ENCODE measurements around the gene HIC1. TPM values are rescaled to one million over a fixed set of nuclear protein-coding genes. Genes with fewer than 3 reads are reported as not detected.

The HIC1 gene
- total and polyA plus RNA-seq, 8 donors: 17.4 to 37.5 (median 24.6) TPM

GRCh38 chr17:2040942-2041560, 13.9 kb upstream of the HIC1 start:
- Histone ChIP-seq H3K27me3 (no peaks in the 10 kb centered on the region), H3K36me3 (peaks cover 0 to 49% of the 10 kb centered on the region in 2 donors), H3K27ac (peak overlapping the region; percentile 86 to 92), H3K9me3 (no peaks in the 10 kb centered on the region), H3K4me3 (peak overlapping the region; percentile 69 to 80), H3K4me1 (peaks cover 0 to 33% of the 10 kb centered on the region in 2 donors)
- DNase-seq (no peak), ATAC-seq (no peak)
- TF ChIP-seq CTCF (IDR thresholded peaks at IDR 0.05): no peak
- intact Hi-C loops (cut with DNase I): no loop called here

DNA sequence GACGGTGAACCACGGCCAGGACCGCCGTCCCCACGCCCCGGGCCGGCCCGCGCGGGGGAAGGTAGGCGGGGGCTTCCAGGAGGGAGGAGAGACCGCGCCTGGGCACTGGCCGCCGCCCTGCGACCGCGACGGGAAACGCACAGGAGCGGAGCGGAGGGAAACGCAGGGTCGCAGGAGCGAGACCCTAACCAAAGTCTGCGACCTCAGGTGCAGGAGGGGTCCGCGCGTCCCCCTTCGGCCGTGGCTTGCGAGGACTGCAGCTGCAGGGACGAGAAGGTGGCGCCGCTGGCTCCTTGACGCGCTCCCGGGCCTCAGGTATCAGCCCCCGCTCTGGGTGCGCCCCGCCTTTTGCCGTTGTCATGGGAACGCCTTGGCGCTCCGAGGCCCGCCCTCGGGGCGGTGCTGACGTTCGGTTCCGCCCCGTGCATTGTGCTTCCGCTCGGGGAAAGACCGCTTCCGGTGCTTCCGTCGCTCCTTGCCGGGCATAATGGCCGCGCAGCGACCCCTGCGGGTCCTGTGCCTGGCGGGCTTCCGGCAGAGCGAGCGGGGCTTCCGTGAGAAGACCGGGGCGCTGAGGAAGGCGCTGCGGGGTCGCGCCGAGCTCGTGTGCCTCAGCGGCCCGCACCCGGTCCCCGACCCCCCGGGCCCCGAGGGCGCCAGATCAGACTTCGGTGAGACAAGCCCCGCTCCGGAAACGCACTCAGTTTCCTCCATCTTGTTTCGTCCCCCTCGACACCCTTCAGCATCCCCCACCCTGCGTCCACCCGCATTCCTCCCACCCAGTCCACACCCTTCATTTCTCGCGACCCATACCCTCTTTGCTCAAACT, 13.1 kb upstream of the HIC1 start, which contains the start of gene OVCA2:
TSS of gene OVCA2 (plus strand) at position 462 of the 829 bp plus-strand sequence. CDS start at position 488, 26 bp downstream.
- Histone ChIP-seq H3K4me1 (peaks cover 0 to 33% of the 10 kb centered on the region in 2 donors), H3K27ac (peak within 1 kb of the TSS; percentile 86 to 92), H3K36me3 (peaks cover 0 to 41% of the 10 kb centered on the region in 2 donors), H3K9me3 (no peaks in the 10 kb centered on the region), H3K4me3 (peak within 1 kb of the TSS; percentile 69 to 80), H3K27me3 (no peaks in the 10 kb centered on the region)
- TF ChIP-seq CTCF (IDR thresholded peaks at IDR 0.05): peak; percentile 14 to 23
- intact Hi-C loops (cut with DNase I): no loop called here
- peak; percentile 96 for ATAC-seq
- DNase-seq: peak; percentile 94 to 98 (median 96)

- ATAC-seq: peak; percentile 6
- Histone ChIP-seq H3K4me3 (peak overlapping the region; percentile 69 to 80), H3K27me3 (no peaks in the 10 kb centered on the region), H3K9me3 (no peaks in the 10 kb centered on the region), H3K27ac (peak overlapping the region; percentile 86 to 92), H3K36me3 (peaks cover 0 to 35% of the 10 kb centered on the region in 2 donors), H3K4me1 (peaks cover 0 to 33% of the 10 kb centered on the region in 2 donors)
- peak in 1 of 4 donors; percentile 64 for DNase-seq
- intact Hi-C loops (cut with DNase I): no loop called here
- TF ChIP-seq CTCF (IDR thresholded peaks at IDR 0.05): no peak
Observed at GRCh38 chr17:2042390-2042847, 12.5 kb upstream of the HIC1 start.

- TF ChIP-seq CTCF (IDR thresholded peaks at IDR 0.05): no peak
- no peak for DNase-seq
- intact Hi-C loops (cut with DNase I): no loop called here
- peaks cover 0 to 30% of the 10 kb centered on the region in 2 donors for H3K36me3 ChIP-seq
- H3K4me1 ChIP-seq: peaks cover 0 to 33% of the 10 kb centered on the region in 2 donors
- H3K27ac ChIP-seq: peak overlapping the region in 1 of 2 donors; percentile 92
- H3K9me3 ChIP-seq: no peaks in the 10 kb centered on the region
- peak overlapping the region in 1 of 2 donors; percentile 80 for H3K4me3 ChIP-seq
- H3K27me3 ChIP-seq: no peaks in the 10 kb centered on the region
- ATAC-seq: no peak
Observed at GRCh38 chr17:2042933-2043332, 12.0 kb upstream of the HIC1 start.

- Histone ChIP-seq H3K4me3 (no peak overlapping the region), H3K4me1 (peaks cover 1 to 37% of the 10 kb centered on the region in 2 donors), H3K27ac (peak overlapping the region in 1 of 2 donors; percentile 28), H3K9me3 (no peaks in the 10 kb centered on the region), H3K36me3 (peaks cover 0 to 25% of the 10 kb centered on the region in 2 donors), H3K27me3 (peaks cover 0 to 8% of the 10 kb centered on the region in 2 donors)
- ATAC-seq: no peak
- DNase-seq: no peak
- intact Hi-C loops (cut with DNase I): no loop called here
- no peak for TF ChIP-seq CTCF (IDR thresholded peaks at IDR 0.05)
Observed at GRCh38 chr17:2043785-2044184, 11.1 kb upstream of the HIC1 start.
